Muscle layer of colon (tissue), 2 donors: ENCODE data around the gene MAML3.
A peak's percentile ranks its signal among the peaks of the same experiment; 100 is the strongest.

Source experiments
- H3K27ac ChIP-seq: one replicate; pipeline ENCODE4 v1.7.0; 2013; ENCODE audit warnings: low read depth, mild to moderate bottlenecking, low read length, moderate library complexity
- H3K27me3 ChIP-seq, 2 donors: one replicate each; pipeline ENCODE4 v1.7.0; 2013; ENCODE audit warnings: low read length in 2 of 2, mild to moderate bottlenecking in 2 of 2; ENCODE audit not compliant: insufficient read depth in 2 of 2, control insufficient read depth in 1 of 2
- H3K36me3 ChIP-seq: one replicate; pipeline ENCODE4 v1.7.0; 2013; ENCODE audit warnings: mild to moderate bottlenecking, low read length; ENCODE audit not compliant: insufficient read depth
- H3K4me1 ChIP-seq: one replicate; pipeline ENCODE4 v1.7.0; 2013; ENCODE audit warnings: mild to moderate bottlenecking, low read length; ENCODE audit not compliant: insufficient read depth
- H3K4me3 ChIP-seq, 2 donors: one replicate each; pipeline ENCODE4 v1.7.0; 2013; ENCODE audit warnings: low read length in 2 of 2, low read depth in 1 of 2, mild to moderate bottlenecking in 1 of 2, moderate library complexity in 1 of 2
- H3K9ac ChIP-seq: one replicate; pipeline ENCODE4 v1.7.0; 2013; ENCODE audit warnings: low read length
- H3K9me3 ChIP-seq: one replicate; pipeline ENCODE4 v1.7.0; 2013; ENCODE audit warnings: mild to moderate bottlenecking, low read length
- donor health status: abdominal sarcoma.
- donor health status: Adenocarcinoma of cecum.

MAML3 gene

DNA sequence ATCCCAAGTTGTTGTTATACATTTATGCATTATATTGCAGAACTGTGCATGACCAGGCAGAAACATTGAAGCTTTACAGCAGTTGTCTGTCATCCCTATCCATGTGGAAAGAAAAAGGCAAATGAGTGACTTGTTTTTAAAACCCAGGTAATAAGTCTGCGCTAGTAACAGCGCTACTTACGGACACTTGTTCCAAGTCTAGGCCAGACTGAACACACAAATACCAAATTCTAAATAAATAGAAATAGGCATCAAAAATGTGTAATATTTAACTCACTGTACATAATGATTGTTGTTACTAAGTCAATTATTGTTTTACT lies 548 bp upstream of the MAML3 start:
- peak overlapping the region; percentile 97 for H3K27ac ChIP-seq
- H3K27me3 ChIP-seq, result no peaks in the 10 kb centered on the region
- H3K36me3 ChIP-seq, result no peaks in the 10 kb centered on the region
- H3K4me3 ChIP-seq, result peak overlapping the region; percentile 76 to 97
- H3K9ac ChIP-seq, result peak overlapping the region; percentile 53
- peaks cover 16% of the 10 kb centered on the region for H3K4me1 ChIP-seq
- no peaks in the 10 kb centered on the region for H3K9me3 ChIP-seq

DNA sequence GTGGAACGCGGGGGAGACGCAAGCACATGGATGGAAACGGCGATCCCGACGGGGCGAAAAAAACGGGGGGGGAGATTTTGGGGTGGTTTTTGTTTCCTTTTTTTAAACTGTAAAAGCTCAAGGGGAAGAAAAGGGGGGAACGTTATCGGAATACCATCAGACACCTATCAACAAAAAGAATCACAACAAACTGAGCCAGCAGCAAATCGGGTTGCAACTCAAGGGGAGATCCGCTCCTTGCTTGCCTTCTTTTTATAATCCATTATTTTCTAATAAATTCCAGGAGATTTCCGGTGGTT lies 616 bp downstream of the MAML3 start:
- H3K27ac ChIP-seq, result peak overlapping the region; percentile 97

DNA sequence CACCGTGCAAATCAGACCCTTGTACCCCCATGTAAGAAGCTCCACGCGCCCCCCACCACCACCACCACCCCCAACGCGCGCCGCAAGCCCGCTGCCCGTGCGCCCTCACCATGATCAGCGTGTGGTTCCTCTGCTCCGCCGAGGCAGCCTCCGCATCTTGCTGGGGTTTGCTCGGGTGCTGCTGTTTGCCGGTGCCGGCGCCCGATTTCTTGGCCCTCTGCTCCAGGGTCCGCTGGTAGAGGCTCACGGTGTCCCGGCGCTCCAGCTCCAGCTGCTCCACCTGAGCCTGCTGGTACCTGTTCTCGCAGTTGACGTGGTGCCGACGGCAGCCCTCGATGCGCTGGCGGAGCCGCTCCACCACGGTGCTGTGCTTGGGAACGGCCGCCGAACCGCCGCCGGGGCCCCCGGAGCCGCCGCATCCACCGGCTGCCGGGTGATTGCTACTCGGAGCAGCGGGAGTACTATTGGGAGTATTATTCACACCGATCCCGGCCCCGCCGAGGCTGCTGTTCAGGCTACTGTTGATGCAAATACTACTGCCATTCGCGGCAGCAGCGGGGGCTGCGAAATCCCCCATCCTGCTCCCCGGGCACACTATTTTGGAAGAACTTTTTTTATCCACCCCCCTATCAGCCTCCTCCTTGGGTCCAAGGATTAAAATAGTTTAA lies 1.1 kb downstream of the MAML3 start:
- peak overlapping the region; percentile 64 for H3K9ac ChIP-seq
- no peaks in the 10 kb centered on the region for H3K36me3 ChIP-seq
- H3K27me3 ChIP-seq, result no peaks in the 10 kb centered on the region
- H3K9me3 ChIP-seq, result no peaks in the 10 kb centered on the region
- H3K4me3 ChIP-seq, result peak overlapping the region; percentile 76 to 97
- H3K27ac ChIP-seq, result peak overlapping the region; percentile 97
- H3K4me1 ChIP-seq, result peaks cover 7% of the 10 kb centered on the region

More for the DNA sequence above, 616 bp downstream of the MAML3 start:
- Histone ChIP-seq H3K4me1 (peaks cover 10% of the 10 kb centered on the region), H3K9ac (peak overlapping the region; percentile 64), H3K27me3 (no peaks in the 10 kb centered on the region), H3K36me3 (no peaks in the 10 kb centered on the region), H3K4me3 (peak overlapping the region; percentile 76 to 97), H3K9me3 (no peaks in the 10 kb centered on the region)

DNA sequence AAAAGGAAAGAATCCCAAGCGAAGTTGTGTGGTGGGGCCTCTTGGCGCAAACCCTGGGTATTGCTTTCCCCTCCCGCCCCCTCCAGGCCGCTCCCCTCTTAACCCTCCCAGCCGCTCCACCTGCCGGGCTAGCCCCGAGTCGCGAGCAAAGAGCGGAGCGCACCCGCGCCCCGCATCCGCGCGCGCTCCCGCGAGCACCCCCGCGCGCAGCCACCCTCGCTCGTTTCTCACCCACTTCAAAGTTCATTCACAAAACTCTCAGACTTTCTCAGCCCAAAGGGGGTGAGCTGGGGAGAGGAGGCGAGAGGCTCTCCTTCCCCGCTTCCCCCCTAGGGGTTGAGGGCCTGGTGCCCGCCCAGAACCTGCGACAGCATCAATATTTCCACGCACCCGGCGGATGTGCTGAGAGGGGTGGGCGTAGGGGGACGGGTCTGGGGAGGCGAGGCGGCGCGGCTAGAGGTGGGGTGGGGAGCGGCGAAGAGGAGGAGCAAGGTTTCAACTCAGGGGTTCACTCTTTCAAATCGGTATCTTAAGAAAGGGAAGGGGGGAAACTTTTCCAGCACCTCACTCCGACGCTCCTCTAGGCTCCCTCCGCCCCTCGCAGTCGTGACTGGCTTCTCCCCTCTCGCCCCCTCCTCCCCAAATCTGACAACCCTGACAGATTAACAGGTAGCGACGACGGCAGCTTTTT lies 1.8 kb downstream of the MAML3 start:
- peak overlapping the region; percentile 64 for H3K9ac ChIP-seq
- H3K36me3 ChIP-seq, result no peaks in the 10 kb centered on the region

DNA sequence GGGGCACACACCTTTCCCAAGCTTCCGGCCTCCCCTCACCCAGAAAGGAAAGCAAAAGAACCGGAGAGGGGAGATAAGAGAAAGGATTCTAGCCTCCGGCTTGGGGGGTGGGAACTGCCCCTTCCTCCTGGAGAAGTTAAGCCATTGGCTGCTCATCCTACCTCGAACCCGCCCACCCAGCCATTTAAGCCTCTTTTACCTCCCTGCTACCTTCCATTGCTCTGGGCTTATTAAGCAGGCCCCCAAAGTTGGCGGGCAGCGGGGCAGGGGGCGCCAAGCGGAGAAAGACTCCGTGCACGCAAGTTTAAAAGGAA lies 2.3 kb downstream of the MAML3 start:
- Histone ChIP-seq H3K9ac (peak overlapping the region; percentile 64), H3K27ac (peak overlapping the region; percentile 97), H3K4me3 (peak overlapping the region; percentile 76 to 97), H3K9me3 (no peaks in the 10 kb centered on the region), H3K27me3 (no peaks in the 10 kb centered on the region), H3K4me1 (no peaks in the 10 kb centered on the region), H3K36me3 (no peaks in the 10 kb centered on the region)

More for the DNA sequence above, 1.8 kb downstream of the MAML3 start:
- H3K4me1 ChIP-seq, result no peaks in the 10 kb centered on the region
- peak overlapping the region; percentile 76 to 97 for H3K4me3 ChIP-seq
- H3K9me3 ChIP-seq, result no peaks in the 10 kb centered on the region
- H3K27me3 ChIP-seq, result no peaks in the 10 kb centered on the region
- H3K27ac ChIP-seq, result peak overlapping the region; percentile 97

DNA sequence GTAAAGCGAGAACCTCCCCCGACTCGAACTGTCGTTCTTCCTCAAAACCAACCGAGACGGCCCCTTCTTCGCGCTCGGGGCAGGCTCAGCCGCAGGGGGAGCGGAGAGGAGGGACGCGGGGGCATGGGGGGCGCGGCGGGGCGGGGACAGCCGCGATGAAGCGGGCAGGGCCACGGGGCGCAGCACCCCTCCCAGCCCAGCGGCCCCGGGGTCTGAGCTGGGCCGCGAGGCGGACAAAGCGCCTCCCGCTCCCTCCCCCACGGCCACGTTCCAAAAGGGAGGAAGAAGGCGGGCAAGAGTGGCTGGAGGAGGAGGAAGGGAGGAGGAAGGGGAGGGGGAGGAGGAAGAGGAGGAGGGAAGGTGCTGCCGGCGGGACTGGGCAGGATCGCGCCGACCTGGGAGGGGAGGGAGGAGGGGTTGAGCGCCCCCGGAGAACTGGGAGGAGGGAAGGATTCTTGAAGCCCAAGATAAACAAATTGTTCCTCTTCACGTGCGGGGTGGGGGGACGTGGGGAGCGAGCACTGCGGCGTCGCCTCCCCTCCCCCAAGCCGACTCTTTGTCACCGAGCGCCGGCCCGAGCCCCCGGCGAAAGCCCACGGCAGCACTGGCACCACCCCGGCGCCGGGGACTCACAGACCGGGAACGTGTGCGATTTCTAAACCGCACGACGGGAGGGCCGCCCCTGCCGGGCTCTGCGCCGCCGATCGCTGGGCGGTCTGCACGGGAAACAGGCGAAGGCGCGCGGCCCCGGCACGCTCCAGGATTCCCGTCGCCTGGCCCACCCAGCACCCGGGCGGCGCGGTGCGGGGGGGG lies 2.9 kb downstream of the MAML3 start:
- H3K27me3 ChIP-seq, result no peaks in the 10 kb centered on the region
- peak overlapping the region; percentile 76 to 97 for H3K4me3 ChIP-seq
- no peaks in the 10 kb centered on the region for H3K36me3 ChIP-seq
- H3K9me3 ChIP-seq, result no peaks in the 10 kb centered on the region
- H3K4me1 ChIP-seq, result no peaks in the 10 kb centered on the region
- H3K27ac ChIP-seq, result peak overlapping the region; percentile 97
- peak overlapping the region; percentile 95 for H3K9ac ChIP-seq

DNA sequence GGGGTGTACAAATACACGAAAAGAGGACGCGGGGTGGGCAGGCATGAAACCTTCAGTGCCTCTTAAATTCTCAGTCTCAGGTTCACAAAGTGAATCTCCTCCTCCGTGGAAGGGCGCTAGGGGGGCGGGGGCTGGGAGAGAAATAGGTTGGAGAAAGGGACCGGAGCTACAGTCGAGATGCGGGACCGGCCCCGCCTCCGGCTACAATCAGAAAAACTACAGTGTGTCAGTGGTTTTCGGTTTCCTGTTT lies 3.4 kb downstream of the MAML3 start:
- Histone ChIP-seq H3K36me3 (no peaks in the 10 kb centered on the region), H3K27ac (peak overlapping the region; percentile 97), H3K4me3 (peak overlapping the region; percentile 76 to 97), H3K9ac (peak overlapping the region; percentile 95), H3K27me3 (no peaks in the 10 kb centered on the region), H3K9me3 (no peaks in the 10 kb centered on the region), H3K4me1 (no peaks in the 10 kb centered on the region)

DNA sequence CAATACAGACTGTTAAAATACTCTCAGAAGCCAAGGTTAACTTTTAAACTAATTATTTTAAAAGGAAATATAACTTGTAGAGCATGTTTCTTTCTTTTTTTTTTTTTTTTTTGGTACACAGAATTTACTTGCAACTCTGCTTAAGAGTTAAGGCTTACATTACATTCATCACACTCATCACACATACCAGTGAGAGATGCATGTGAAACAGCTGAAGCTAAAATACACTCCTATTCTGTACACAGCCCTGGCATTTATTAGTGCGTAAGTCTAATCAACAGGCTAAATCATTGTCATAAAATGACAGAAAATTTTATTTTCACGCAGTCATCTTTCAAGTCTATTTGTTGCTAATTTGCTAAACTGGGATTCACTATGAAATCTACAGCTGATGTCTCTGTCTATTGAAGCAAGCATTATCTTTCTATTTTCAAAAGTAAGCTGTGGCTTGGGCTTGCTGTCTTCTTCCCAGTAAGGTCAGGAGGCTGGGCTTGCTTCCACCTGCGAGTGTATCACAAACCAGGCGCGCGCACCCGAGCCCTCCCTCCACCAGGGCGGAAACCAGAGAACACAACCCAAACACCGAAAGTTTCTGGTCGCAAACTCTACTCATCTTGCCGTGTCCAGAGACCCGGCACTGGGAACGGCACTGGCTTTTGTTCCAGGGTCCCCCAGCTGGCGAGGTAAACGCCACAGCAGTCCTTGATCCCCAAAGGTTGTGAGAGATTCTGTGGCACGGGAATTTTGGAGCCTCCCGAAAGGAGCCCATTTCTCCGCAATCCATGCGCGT lies 3.9 kb downstream of the MAML3 start:
- Histone ChIP-seq H3K27me3 (no peaks in the 10 kb centered on the region), H3K9ac (peak overlapping the region; percentile 95), H3K4me3 (peak overlapping the region; percentile 76 to 97), H3K9me3 (no peaks in the 10 kb centered on the region), H3K4me1 (no peaks in the 10 kb centered on the region), H3K27ac (peak overlapping the region; percentile 97), H3K36me3 (no peaks in the 10 kb centered on the region)

DNA sequence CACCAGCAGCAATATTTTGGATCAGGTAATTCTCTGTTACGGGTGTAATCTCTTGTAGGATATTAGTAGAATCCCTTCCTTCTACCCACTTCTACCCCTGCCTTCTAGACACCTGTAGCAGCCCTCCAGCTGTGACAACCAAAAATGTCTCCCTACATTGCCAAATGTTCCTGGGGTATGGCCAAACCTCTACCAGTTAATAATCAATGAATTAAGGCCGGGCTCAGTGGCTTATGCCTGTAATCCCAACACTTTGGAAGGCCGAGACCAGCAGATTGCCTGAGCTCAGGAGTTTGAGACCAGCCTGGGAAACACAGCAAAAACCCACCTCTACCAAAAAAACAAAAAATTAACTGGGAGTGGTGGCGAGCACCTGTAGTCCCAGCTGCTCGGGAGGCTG lies 9.9 kb downstream of the MAML3 start:
- Histone ChIP-seq H3K4me1 (no peaks in the 10 kb centered on the region), H3K36me3 (no peaks in the 10 kb centered on the region), H3K9ac (no peak overlapping the region), H3K9me3 (no peaks in the 10 kb centered on the region), H3K27ac (no peak overlapping the region), H3K27me3 (no peaks in the 10 kb centered on the region), H3K4me3 (no peak overlapping the region)

DNA sequence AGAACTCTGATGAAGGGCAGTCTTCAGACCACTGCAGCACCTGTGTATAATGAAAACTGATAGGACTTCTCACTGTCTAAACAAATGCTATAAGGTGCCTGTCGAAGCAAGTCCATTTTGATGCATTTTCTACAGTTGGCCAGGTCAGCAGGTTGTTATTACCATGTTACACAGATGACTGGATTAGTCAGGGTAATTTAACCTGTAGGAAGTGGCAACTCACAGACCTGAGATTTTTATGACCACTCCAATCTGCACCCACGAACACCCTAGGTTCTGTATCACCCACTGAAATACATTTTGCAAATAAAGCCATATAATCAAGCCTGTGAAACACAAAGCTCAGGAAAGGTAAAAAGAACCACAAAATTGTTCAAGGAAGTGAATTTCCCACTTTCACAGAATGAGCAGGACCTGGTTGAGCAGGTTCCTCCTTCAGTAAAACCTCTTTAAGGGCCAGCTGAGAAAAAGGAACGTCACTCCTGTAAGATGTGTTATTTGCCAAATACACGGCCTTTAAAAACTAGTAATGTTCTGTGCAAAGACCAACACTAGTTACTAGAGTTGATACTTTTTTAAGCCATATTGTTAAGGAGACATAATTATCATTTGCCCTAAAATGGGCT lies 12.7 kb downstream of the MAML3 start:
- no peak overlapping the region for H3K4me3 ChIP-seq
- no peaks in the 10 kb centered on the region for H3K9me3 ChIP-seq
- no peaks in the 10 kb centered on the region for H3K27me3 ChIP-seq
- no peaks in the 10 kb centered on the region for H3K36me3 ChIP-seq
- H3K4me1 ChIP-seq, result peaks cover 4% of the 10 kb centered on the region
- no peak overlapping the region for H3K27ac ChIP-seq
- no peak overlapping the region for H3K9ac ChIP-seq

DNA sequence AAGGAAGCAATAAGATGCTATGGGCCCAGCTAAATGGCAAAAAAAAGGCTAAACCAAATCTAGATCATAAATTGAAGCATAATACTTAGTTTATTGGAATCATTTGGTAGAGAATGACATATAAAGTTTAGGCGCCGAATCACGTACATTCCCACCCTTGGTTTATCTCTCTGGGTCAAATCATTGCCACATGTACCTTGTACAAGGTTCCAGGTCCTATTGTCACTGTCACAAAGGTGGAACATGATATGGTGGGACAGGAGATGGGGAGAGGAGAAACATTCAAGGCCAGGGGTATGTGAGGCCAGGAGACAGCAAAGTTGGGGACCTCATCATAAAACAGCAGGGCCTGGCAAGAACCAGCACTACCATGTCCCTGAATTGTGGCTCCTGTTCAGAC lies 13.4 kb downstream of the MAML3 start:
- Histone ChIP-seq H3K4me3 (no peak overlapping the region), H3K9me3 (no peaks in the 10 kb centered on the region), H3K36me3 (no peaks in the 10 kb centered on the region), H3K4me1 (peaks cover 9% of the 10 kb centered on the region), H3K9ac (no peak overlapping the region), H3K27me3 (no peaks in the 10 kb centered on the region), H3K27ac (no peak overlapping the region)
